Daoy (cell line): Measurements from ENCODE around the gene ARL15. TPM values are rescaled to one million over a fixed set of nuclear protein-coding genes. Genes with fewer than 3 reads are reported as not detected.
"Not testable (repeated sequence)": the region's sequence is repeated elsewhere in the genome, so short reads cannot be mapped to it uniquely, and the experiment has no call there.

ENCODE experiments used
- DNase-seq: peaks from one replicate; pipeline ENCODE4 v3.0.0-alpha.2; 2015; ENCODE audit warnings: low read depth
- total RNA-seq: library from RNA; depleted of rRNA; stranded (reverse); fragments of >200 nt; shearing (Covaris generic); gene quantifications from 2 replicates; pipeline ENCODE4 v1.2.3, GENCODE V29; 2014

The ARL15 gene
- total RNA-seq, 1 experiment from 2014 or later = 5.9 TPM

DNA sequence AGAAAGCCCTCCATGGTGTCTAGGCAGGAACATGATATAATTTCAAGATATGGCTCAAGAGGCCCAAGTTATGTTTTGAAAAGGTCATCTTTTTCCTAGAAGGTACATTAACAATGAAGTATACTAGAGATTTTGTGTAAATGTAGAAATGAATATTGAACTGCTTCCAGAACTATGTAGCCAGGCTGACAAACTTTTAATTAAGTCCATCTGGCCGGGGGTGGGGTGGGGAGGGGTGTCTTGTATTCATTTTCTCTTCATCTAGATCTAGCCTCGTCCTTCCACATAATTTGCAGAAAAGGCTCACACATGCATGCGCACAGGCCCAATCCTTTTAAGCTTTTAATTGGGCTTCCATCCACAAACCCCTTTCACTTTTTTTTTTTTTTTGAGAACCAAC, 323.3 kb downstream of the ARL15 start:
- no peak for DNase-seq

DNA sequence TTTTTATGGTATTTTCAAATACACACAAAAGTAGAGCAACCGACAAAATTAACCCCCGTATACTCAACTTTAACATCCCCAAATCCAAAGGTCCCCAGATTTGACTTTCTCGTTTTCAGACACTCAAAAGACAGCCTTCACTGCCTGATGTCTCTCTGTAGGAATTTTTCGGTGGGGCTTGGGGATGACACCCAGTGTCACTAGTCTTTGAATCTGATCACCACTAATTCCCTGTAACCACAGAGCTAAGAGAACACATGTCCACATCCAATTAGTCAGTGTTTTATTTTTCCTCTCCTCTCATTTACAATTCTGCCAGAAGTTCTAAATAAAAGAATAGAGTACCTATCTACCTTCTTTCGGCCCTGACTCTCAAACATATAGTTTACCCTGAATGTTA, 324.6 kb downstream of the ARL15 start:
- no peak for DNase-seq

- DNase-seq = no peak
Measured at GRCh38 chr5:53984971-53985370, 325.4 kb downstream of the ARL15 start.

DNA sequence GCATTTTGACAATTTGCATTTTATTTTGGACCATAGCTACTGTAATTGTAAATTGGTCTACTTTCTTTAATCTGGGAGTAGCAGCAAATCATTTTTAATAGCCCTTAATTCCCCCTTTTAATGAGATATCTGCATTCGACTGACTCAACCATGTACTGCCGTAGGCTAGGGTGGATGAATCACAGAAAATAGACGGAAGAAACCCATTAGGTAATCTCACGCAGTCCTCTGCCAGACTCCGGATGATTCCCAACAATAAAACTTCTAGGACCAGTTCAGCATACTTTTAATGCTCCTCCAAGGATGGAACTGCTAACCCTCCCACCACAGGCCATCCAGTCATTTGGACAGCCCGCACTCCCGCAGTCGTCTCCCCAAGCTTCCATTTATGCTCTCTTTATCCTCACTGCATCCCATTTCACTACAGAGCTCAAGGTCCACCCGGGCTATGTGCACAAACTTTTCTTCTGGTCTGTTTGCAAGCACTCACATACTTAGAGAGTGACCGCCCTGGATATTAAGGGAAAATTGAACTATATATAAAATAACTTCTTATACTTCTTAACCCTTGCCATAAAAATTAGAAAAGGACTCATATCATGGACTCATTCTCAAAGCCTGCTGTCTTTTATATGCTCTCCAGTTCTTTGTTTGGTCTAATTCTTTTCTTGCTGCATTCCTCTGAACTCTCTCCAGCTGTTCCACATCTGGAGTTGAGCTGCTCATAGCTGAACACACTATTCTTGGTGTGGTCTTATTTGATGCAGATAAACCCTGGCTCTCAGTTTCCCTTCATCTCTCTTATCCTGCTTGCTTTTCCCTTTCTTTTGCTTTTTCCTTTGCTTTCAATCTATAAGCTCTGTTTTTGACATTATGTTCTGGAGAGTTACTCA, 326.6 kb downstream of the ARL15 start:
- peak; percentile 41 for DNase-seq

DNA sequence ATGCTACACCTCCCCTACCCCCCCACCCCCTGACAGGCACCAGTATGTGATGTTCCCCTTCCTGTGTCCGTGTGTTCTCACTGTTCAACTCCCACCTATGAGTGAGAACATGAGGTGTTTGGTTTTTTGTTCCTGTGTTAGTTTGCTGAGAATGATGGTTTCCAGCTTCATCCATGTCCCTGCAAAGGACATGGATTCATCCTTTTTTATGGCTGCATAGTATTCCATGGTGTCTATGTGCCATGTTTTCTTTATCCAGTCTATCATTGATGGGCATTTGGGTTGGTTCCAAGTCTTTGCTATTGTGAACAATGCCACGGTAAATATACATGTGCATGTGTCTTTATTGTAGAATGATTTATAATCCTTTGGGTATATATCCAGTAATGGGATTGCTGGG, 328.1 kb downstream of the ARL15 start:
- not testable (repeated sequence) for DNase-seq

- DNase-seq = no peak
Measured at GRCh38 chr5:53980061-53980460, 330.3 kb downstream of the ARL15 start.

DNA sequence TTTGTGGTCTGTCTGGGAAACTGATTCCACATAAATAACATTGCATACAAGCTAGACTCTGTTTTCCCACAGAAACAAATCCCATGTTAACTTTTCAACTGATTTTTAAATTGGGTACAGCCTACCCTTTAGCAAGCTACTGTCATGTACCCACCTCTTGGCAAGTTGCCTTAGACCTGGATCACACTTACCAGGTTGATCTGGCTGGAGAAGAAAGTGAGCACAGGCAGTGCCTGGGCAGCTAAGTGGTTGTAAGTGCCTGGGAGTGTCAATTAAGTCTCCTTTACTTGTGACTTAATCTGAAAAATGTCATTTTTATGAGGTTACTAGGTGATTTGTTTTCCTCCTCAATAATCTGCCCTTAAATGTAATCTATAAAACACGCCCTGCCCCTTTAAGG, 336.4 kb downstream of the ARL15 start:
- DNase-seq = no peak

- no peak for DNase-seq
Measured at GRCh38 chr5:53972314-53972713, 338.1 kb downstream of the ARL15 start.

DNA sequence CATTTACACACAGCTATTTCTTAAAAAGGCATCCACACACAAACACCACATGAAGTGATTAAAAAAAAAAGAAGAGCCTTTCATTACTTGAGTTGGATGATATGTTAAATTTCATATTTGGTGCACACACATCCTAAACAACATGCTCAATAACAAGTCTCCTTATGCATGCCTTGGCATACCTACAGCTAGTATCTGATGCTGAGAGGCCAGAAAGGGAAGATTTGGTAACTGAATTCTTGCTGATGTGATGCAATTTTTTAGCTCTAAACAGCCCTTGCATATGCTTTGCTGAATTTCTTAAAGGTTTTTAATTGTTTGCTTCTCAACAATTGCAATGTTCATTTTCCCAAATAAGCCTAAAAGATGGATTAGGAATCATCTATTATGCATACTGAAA, 338.8 kb downstream of the ARL15 start:
- no peak for DNase-seq

DNA sequence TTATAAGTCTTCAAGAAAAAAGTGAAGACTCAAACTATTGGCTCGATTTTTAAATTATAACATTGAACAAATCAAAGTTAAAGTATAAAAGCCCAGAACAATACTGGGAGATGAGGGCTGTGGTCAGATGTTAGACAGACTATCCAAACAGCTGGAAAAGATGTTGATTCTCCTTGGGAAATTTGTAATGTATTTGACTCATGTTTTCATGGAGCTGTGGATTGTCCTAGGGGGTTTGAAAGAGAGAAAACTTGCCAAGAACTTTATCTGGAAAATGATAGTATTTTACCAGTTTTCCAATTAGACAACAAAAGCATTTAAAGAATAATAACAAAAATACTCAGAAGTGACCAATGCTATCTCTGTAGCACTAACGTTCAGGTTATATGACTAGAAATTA, 339.2 kb downstream of the ARL15 start:
- no peak for DNase-seq

DNA sequence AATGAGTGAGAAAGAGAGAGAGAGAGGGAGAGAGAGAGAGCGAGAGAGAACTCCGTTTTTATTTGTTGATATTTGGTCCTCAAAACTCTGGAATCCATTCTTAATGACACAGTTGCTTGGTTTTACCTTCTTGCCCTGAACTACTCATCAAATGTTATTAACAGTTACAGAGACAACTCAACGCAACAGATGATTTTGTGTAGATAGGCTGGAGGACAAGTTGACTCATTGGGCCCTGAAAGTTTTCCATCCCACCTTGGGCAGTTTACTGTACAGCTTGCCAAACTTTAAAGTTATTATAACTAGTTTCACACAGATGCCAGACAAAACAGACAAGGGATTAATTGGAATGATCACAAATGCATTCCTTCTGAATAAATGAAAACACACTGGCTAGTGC, 339.9 kb downstream of the ARL15 start:
- DNase-seq = no peak

DNA sequence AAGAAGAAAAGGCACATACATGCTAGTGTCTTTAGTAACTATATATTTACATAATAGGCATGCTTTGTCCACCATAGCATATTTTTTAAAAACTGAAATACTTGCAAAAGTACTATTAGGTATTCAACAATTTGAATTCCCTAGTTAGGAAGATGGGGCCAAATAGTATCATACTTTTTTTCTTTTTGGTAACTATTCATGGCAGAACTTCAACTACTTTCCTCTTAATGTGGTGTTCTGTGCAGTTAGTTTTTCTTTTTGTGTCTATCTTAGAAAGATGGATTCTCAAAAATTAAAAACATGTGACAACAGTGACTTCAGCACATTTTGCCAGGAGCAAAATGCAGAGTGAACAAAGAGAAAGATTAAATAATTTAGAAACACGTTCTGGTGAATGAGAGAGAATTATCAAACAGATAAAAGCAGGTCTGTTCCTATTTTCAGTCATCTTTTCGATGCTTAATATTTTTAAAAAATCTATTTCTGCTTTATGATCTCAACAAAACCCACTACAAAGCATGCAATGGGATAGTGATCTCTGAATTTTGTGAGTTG, 341.1 kb downstream of the ARL15 start:
- DNase-seq = no peak

GRCh38 chr5:53965459-53965858, 344.9 kb downstream of the ARL15 start:
- no peak for DNase-seq

GRCh38 chr5:53963958-53964357, 346.4 kb downstream of the ARL15 start:
- no peak for DNase-seq

GRCh38 chr5:53962306-53962705, 348.1 kb downstream of the ARL15 start:
- DNase-seq = no peak

DNA sequence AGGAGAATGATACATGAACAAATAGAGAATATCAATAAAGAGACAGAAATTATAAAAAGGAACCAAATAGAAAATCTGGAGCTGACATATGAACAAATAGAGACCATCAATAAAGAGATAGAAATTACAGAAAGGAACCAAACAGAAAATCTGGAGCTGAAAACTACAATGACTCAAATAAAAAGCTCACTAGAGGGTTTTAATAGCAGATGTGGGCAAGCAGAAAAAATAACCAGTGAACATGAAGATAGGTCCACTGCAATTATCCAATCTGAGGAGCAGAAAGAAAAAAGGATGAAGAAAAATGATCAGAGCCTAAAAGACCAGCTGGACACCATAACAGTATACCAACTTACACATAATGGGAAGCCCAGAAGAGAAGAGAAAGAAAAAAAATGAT, 353.7 kb downstream of the ARL15 start:
- no peak for DNase-seq

DNA sequence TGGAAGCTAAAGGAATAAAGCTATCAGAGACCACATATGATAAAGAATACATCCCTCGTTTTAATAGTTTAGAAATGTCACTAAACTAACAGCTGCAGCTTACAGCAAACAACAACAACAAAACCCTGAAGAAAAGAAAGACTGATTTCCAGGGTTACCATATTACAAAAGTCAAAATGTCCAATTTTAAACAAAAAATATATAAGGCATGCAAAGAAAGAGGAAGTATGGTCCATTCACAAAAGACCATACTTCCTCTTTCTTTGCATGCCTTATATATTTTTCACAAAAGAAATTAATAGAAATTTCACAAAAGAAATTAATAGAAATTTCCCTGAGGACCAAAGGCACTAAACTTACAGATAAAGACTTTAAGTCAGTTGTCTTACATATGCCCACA, 354.2 kb downstream of the ARL15 start:
- no peak for DNase-seq

GRCh38 chr5:53950621-53951020, 359.8 kb downstream of the ARL15 start:
- no peak for DNase-seq

GRCh38 chr5:53948598-53948997, 361.8 kb downstream of the ARL15 start:
- no peak for DNase-seq

DNA sequence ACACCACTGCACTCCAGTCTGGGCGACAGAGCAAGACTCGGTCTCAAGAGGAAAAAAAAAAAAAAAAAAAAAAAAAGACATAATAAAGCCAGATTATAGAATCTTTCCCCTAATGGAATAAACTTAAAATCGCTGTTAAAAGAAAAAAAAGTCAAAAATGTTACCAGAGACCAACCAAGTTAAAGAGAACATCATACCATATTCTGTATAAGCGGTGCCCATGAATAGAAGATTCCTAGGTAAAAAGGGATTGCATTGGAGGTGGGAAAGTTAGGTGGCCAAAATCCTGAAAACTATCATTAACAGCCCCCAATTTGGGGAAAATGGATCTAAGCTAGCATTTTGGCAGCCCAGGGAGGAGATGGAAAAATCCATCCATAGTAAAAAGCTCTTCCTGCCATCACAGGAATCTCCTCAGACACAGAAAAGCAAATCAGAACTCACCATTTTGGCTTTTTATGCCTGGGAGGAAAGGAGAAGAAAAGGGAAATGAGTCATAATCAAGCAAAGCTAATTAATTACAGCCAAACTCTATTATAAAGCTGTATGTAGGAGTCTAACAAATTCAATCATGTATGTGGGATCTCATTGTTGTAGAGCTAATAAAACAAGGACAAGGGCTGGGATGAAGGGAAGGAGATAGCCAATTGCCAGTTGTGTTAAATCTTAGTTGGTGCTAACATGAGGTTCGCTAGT, 363.8 kb downstream of the ARL15 start:
- DNase-seq = no peak

- DNase-seq = peak; percentile 30
Measured at GRCh38 chr5:53944981-53945380, 365.4 kb downstream of the ARL15 start.

GRCh38 chr5:53943938-53944337, 366.4 kb downstream of the ARL15 start:
- no peak for DNase-seq

- peak; percentile 18 for DNase-seq
Measured at GRCh38 chr5:53942724-53943123, 367.6 kb downstream of the ARL15 start.
